ENCODE results near the gene CCDC124. TPM values are rescaled to one million over a fixed set of nuclear protein-coding genes. Genes with fewer than 3 reads are reported as not detected.

Gene CCDC124
- total and polyA plus RNA-seq, 2 donors (not counting 1 experiment from before 2014, with no cell fraction given): 37.2 to 44.3 TPM

- Histone ChIP-seq H2AFZ (ENCODE audit: low read length) (no peak overlapping the region), H3K4me1 (ENCODE audit: control insufficient read depth, extremely low read depth, insufficient read depth, low read length) (peaks cover 2% of the 10 kb centered on the region), H4K20me1 (ENCODE audit: control insufficient read depth, extremely low read depth, insufficient read depth, low read length) (no peaks in the 10 kb centered on the region), H3K4me2 (ENCODE audit: extremely low read depth, insufficient read depth, low read length) (no peak overlapping the region), H3K79me2 (ENCODE audit: control insufficient read depth, insufficient read depth, low read length) (no peaks in the 10 kb centered on the region), H3K27ac (ENCODE audit: insufficient read depth, low read length) (no peak overlapping the region), H3K9ac (ENCODE audit: insufficient read depth, low read length) (no peak overlapping the region), H3K9me3 (ENCODE audit: control insufficient read depth, insufficient read depth, low read depth, low read length) (no peaks in the 10 kb centered on the region), H3K36me3 (ENCODE audit: control insufficient read depth, insufficient read depth, low read length) (no peaks in the 10 kb centered on the region), H3K27me3 (ENCODE audit: control insufficient read depth, insufficient read depth, low read length) (peaks cover 44% of the 10 kb centered on the region), H3K4me3 (replicated peaks in 1 of 4; ENCODE audit: control extremely low read depth in 1 of 4, insufficient read depth in 1 of 4, low read depth in 3 of 4, low read length in 4 of 4) (no peak overlapping the region)
- no peak for TF ChIP-seq CTCF (conservative IDR thresholded peaks at IDR 0.05 in 1 of 2, IDR thresholded peaks at IDR 0.05 in 1 of 2; ENCODE audit: low read depth in 1 of 2, low read length in 2 of 2)
- no peak for TF ChIP-seq EZH2 (IDR thresholded peaks at IDR 0.05; ENCODE audit: low read length, missing control alignments)
- DNase-seq (ENCODE audit: low read depth in 2 of 2): no peak
Measured at GRCh38 chr19:17954401-17954800, 21.6 kb downstream of the CCDC124 start.

- Histone ChIP-seq H3K79me2 (ENCODE audit: control insufficient read depth, insufficient read depth, low read length) (no peaks in the 10 kb centered on the region), H4K20me1 (ENCODE audit: control insufficient read depth, extremely low read depth, insufficient read depth, low read length) (no peaks in the 10 kb centered on the region), H3K27ac (ENCODE audit: insufficient read depth, low read length) (no peak overlapping the region), H3K4me2 (ENCODE audit: extremely low read depth, insufficient read depth, low read length) (no peak overlapping the region), H3K4me3 (replicated peaks in 1 of 4; ENCODE audit: control extremely low read depth in 1 of 4, insufficient read depth in 1 of 4, low read depth in 3 of 4, low read length in 4 of 4) (no peak overlapping the region), H2AFZ (ENCODE audit: low read length) (no peak overlapping the region), H3K9me3 (ENCODE audit: control insufficient read depth, insufficient read depth, low read depth, low read length) (no peaks in the 10 kb centered on the region), H3K27me3 (ENCODE audit: control insufficient read depth, insufficient read depth, low read length) (peaks cover 19% of the 10 kb centered on the region), H3K9ac (ENCODE audit: insufficient read depth, low read length) (no peak overlapping the region), H3K4me1 (ENCODE audit: control insufficient read depth, extremely low read depth, insufficient read depth, low read length) (no peaks in the 10 kb centered on the region), H3K36me3 (ENCODE audit: control insufficient read depth, insufficient read depth, low read length) (no peaks in the 10 kb centered on the region)
- no peak for DNase-seq (ENCODE audit: low read depth in 2 of 2)
- TF ChIP-seq CTCF (conservative IDR thresholded peaks at IDR 0.05 in 1 of 2, IDR thresholded peaks at IDR 0.05 in 1 of 2; ENCODE audit: low read depth in 1 of 2, low read length in 2 of 2): no peak
- TF ChIP-seq EZH2 (IDR thresholded peaks at IDR 0.05; ENCODE audit: low read length, missing control alignments): no peak
Measured at GRCh38 chr19:17957149-17957849, 24.5 kb downstream of the CCDC124 start.

- no peak for TF ChIP-seq CTCF (conservative IDR thresholded peaks at IDR 0.05 in 1 of 2, IDR thresholded peaks at IDR 0.05 in 1 of 2; ENCODE audit: low read depth in 1 of 2, low read length in 2 of 2)
- no peak for TF ChIP-seq EZH2 (IDR thresholded peaks at IDR 0.05; ENCODE audit: low read length, missing control alignments)
- no peak overlapping the region for H2AFZ ChIP-seq (ENCODE audit: low read length)
- no peak overlapping the region for H3K27ac ChIP-seq (ENCODE audit: insufficient read depth, low read length)
- H3K36me3 ChIP-seq (ENCODE audit: control insufficient read depth, insufficient read depth, low read length): no peaks in the 10 kb centered on the region
- H3K79me2 ChIP-seq (ENCODE audit: control insufficient read depth, insufficient read depth, low read length): no peaks in the 10 kb centered on the region
- peaks cover 13% of the 10 kb centered on the region for H3K27me3 ChIP-seq (ENCODE audit: control insufficient read depth, insufficient read depth, low read length)
- no peaks in the 10 kb centered on the region for H3K9me3 ChIP-seq (ENCODE audit: control insufficient read depth, insufficient read depth, low read depth, low read length)
- no peak for DNase-seq (ENCODE audit: low read depth in 2 of 2)
- H3K4me2 ChIP-seq (ENCODE audit: extremely low read depth, insufficient read depth, low read length): no peak overlapping the region
- H3K4me3 ChIP-seq (replicated peaks in 1 of 4; ENCODE audit: control extremely low read depth in 1 of 4, insufficient read depth in 1 of 4, low read depth in 3 of 4, low read length in 4 of 4): no peak overlapping the region
- no peak overlapping the region for H3K9ac ChIP-seq (ENCODE audit: insufficient read depth, low read length)
- no peaks in the 10 kb centered on the region for H4K20me1 ChIP-seq (ENCODE audit: control insufficient read depth, extremely low read depth, insufficient read depth, low read length)
- H3K4me1 ChIP-seq (ENCODE audit: control insufficient read depth, extremely low read depth, insufficient read depth, low read length): no peaks in the 10 kb centered on the region
Measured at GRCh38 chr19:17957885-17958284, 25.1 kb downstream of the CCDC124 start.

All from fibroblast of lung (primary cell).